Measurements from ENCODE around the gene IQGAP3.

The IQGAP3 gene

GRCh38 chr1:156480411-156481192 is 91.8 kb downstream of the IQGAP3 start:
- peak; percentile 94 for DNase-seq (ENCODE audit: low spot score)

DNA sequence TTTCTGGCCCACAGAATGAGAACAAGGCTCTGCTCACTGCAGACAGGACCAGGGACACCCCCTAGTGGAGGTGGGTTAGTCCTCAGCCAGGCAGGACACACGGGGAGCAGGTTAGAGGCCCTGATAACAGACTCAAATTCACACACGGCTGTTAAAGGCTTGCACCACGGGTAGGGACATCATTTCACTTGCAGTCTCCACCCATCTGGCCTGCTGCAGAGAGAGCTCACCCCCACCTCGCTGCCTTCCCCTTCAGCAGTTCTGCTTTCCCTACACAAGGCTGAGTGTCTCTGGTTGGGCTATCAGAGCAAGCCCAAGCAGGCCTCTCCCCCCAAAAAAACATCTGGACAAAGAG is 92.4 kb downstream of the IQGAP3 start:
- no peak for DNase-seq (ENCODE audit: low spot score)

GRCh38 chr1:156479093-156480015 is 93.0 kb downstream of the IQGAP3 start:
- no peak for DNase-seq (ENCODE audit: low spot score)

GRCh38 chr1:156478250-156478627 is 94.1 kb downstream of the IQGAP3 start:
- no peak for DNase-seq (ENCODE audit: low spot score)

DNA sequence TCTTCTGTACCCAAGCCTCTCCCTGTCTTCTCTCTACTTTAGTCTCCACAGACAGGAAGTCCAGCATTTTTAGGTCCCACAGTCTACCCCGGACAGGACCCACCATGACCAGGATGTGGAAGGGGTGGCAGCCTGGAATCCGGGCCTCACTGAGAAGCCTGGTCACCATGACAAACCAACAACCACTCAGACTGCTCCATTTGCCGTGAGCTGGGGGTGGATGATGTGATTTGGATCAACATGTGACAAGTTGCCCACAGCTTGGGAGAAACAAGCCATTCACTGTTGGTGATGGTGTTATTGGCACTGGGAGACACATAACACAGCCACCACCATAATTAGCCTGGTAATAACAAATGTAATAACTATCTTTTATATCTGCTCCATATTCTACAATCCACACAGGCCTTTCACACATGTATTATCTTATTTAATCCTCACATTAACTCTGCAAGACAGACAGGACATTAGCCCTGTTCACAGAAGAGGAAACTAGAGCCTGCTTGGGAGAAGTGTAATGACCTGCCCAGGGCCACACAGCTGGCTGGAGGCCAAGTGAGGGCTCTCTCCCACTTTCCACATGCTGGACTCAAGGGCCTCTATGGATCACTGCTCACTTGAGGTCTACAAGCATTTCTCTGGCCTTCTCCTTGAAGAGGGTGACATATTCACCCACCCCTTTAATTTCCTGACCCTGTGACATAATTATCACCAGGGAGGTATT is 94.7 kb downstream of the IQGAP3 start:
- DNase-seq (ENCODE audit: low spot score), result no peak

DNA sequence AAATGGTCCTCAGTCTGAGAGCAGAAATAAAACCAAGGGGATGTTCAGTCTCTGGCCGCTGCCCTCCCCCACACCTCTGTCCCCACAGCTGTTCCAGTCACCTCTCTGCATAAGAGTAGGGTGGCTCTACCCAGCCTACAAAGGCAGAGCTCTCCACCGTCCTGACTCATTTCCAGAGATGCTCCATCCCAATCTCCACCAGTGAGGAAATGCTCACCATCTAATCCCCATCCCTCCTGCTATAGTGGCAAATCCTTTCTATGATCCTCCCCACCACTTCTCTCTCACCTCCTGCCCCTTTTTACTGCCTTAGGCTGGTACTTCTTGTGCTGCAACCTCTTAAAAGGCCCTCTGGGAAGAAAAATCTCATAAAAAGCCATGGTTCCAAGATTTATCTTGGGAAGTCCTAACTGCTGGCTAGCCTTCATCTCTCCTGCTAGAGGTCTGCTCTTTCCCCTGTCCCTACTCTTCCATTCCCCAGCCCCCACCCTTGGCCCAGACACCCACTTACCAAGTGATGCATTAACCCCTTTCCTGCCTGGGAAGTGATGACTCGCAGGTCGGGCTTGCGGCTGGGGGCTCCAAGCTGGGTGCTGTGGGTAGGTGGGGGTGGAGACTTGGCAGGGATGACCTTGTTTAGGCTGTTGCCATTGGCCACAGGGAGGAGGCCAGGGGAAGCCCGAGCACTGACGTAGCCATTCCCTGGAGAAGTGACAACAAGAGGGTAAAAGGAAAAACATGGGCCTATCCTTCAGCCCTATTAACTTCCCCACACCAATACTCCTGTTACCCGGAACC is 95.7 kb downstream of the IQGAP3 start:
- no peak for DNase-seq (ENCODE audit: low spot score)

DNA sequence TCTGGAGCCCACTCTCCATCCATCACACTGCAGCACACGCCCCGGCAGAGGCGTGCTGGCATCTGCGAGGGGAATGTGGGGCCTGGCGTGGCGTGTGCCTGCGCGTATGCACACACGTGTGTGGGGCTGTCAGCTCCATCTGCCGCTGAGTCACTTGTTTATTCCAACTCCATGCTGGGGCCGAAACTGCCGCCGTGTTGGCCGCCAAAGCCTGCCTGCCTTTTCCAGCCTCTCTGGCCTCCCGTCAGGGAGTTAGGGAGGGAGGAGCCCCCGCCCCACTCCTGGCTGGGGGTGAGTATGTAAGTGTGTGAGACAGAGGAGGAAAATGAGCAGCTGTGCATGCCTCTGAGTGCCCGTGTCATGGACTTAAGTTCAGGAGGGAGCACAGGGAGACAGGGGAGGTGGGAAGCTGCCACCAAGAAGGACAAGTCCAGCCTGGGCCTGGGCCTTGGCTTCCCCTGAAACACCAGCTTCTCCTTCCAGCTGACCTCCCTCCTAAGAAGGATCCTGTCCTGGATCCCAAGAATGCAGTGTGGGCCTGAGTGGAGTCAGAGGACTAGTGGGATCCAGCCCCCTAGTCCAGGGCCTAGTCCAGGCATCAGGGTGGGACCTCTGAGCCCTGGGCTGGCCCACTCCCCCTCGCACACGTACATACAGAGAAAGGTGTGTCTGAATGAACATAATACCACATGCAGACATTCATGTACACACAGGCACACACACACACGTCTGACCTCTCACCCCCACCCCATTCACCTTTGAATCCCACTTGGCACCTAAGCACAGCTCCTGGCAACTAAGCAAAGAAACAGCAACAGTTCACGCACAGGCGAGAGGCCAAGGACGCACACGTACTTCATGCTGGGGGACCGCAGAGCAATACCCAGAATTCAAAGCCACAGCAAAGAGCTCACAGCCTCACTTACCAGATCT is 96.5 kb downstream of the IQGAP3 start:
- DNase-seq (ENCODE audit: low spot score), result no peak

Measured in D341Med (cell line).